Peyer's patch (tissue), 4 donors: ENCODE measurements around the gene FRS2.

Experiments
- CTCF ChIP-seq, 6 experiments: fragments of 450-650 bp in 4 of 6; fragments of 200-600 bp in 2 of 6; sonication (generic) in 1 of 6; IDR thresholded peaks; one replicate each; pipeline ENCODE4 v1.5.1; 2017 to 2019; ENCODE audit warnings: antibody characterized with exemption in 6 of 6, mild to moderate bottlenecking in 3 of 6, moderate library complexity in 1 of 6
- POLR2A ChIP-seq, 2 donors: fragments of 450-650 bp; IDR thresholded peaks; one replicate each; pipeline ENCODE4 v1.5.1; 2017; ENCODE audit warnings: antibody characterized with exemption in 2 of 2, mild to moderate bottlenecking in 2 of 2, moderate library complexity in 2 of 2

GRCh38 chr12:69601962-69602685 lies 131.9 kb downstream of the FRS2 start:
- TF ChIP-seq POLR2A (IDR thresholded peaks at IDR 0.05) (no peak), CTCF (IDR thresholded peaks at IDR 0.05) (no peak)
